Breast epithelium (tissue), 4 donors: ENCODE measurements around the gene CCDC85A. TPM values are rescaled to one million over a fixed set of nuclear protein-coding genes. Genes with fewer than 3 reads are reported as not detected.

ENCODE experiments used
- DNase-seq, 2 donors: peaks; one replicate each; pipeline ENCODE4 v3.0.0-alpha.2; 2019; ENCODE audit warnings: low spot score in 2 of 2
- H3K27ac ChIP-seq, 2 donors: fragments of 200-600 bp; sonication (generic) in 1 of 2; one replicate each; pipeline ENCODE4 v1.5.1; 2016 to 2019; ENCODE audit warnings: mild to moderate bottlenecking in 1 of 2
- H3K27me3 ChIP-seq, 2 donors: fragments of 200-600 bp; sonication (generic) in 1 of 2; one replicate each; pipeline versions ENCODE4 v1.5.1 to v1.6.0; 2017 to 2019; ENCODE audit warnings: control low read depth in 1 of 2, mild to moderate bottlenecking in 1 of 2
- H3K36me3 ChIP-seq: fragments of 200-600 bp; one replicate; pipeline ENCODE4 v1.5.1; 2019
- H3K4me1 ChIP-seq, 2 donors: fragments of 200-600 bp; sonication (generic); one replicate each; pipeline ENCODE4 v1.5.1; 2016 to 2019; ENCODE audit warnings: control low read depth in 1 of 2
- H3K4me3 ChIP-seq, 3 donors: fragments of 200-600 bp; sonication (generic); 1 replicate in 2 of 3; 2 replicates in 1 of 3; pipeline ENCODE4 v1.5.1; 2016 to 2019; ENCODE audit warnings: mild to moderate bottlenecking in 3 of 3, moderate library complexity in 2 of 3
- H3K9me3 ChIP-seq, 2 donors: fragments of 200-600 bp; sonication (generic) in 1 of 2; one replicate each; pipeline ENCODE4 v1.5.1; 2016 to 2019; ENCODE audit warnings: control low read depth in 1 of 2
- CTCF ChIP-seq, 3 donors: fragments of 450-650 bp; IDR thresholded peaks; one replicate each; pipeline ENCODE4 v1.5.1; 2016 to 2017; ENCODE audit warnings: antibody characterized with exemption in 3 of 3, mild to moderate bottlenecking in 3 of 3, moderate library complexity in 3 of 3
- POLR2A ChIP-seq: fragments of 450-650 bp; IDR thresholded peaks from one replicate; pipeline ENCODE4 v1.6.1; 2016; ENCODE audit warnings: antibody characterized with exemption, mild to moderate bottlenecking, moderate library complexity
- POLR2AphosphoS5 ChIP-seq, 3 donors: sonication (generic); formaldehyde crosslinking; IDR thresholded peaks; one replicate each; pipeline ENCODE4 v1.6.1; 2017; ENCODE audit warnings: antibody characterized with exemption in 3 of 3
- intact Hi-C: fragments of 100-400 bp; cut with DNase I; formaldehyde crosslinking; loops from one replicate; pipeline ENCODE4 v1.15.1; 2023; ENCODE audit warnings: low total_unique reads
- total RNA-seq, 3 donors: library from RNA; depleted of rRNA; stranded (reverse); fragments of >200 nt; gene quantifications; one replicate each; pipeline ENCODE4 v1.1.0, GENCODE V29; 2016

Gene CCDC85A
- total RNA-seq, 3 donors from 2014 or later, result 3.1 to 11.5 (median 7.5) TPM

- Histone ChIP-seq H3K4me3 (no peak overlapping the region), H3K27ac (no peak overlapping the region), H3K36me3 (no peaks in the 10 kb centered on the region), H3K9me3 (no peaks in the 10 kb centered on the region), H3K27me3 (no peaks in the 10 kb centered on the region), H3K4me1 (no peaks in the 10 kb centered on the region)
- intact Hi-C loops, result no loop called here
- TF ChIP-seq POLR2A, result no peak
- TF ChIP-seq CTCF (IDR thresholded peaks at IDR 0.05), result no peak
- no peak for DNase-seq
Observed at GRCh38 chr2:56222481-56222880, 38.7 kb downstream of the CCDC85A start.

- intact Hi-C loops, result no loop called here
- H3K9me3 ChIP-seq, result no peaks in the 10 kb centered on the region
- H3K4me1 ChIP-seq, result no peaks in the 10 kb centered on the region
- H3K4me3 ChIP-seq, result no peak overlapping the region
- TF ChIP-seq POLR2A (no peak), CTCF (IDR thresholded peaks at IDR 0.05) (no peak), POLR2AphosphoS5 (IDR thresholded peaks at IDR 0.05) (no peak)
- no peaks in the 10 kb centered on the region for H3K36me3 ChIP-seq
- no peaks in the 10 kb centered on the region for H3K27me3 ChIP-seq
- no peak overlapping the region for H3K27ac ChIP-seq
- no peak for DNase-seq
Observed at GRCh38 chr2:56224316-56224715, 40.5 kb downstream of the CCDC85A start.

DNA sequence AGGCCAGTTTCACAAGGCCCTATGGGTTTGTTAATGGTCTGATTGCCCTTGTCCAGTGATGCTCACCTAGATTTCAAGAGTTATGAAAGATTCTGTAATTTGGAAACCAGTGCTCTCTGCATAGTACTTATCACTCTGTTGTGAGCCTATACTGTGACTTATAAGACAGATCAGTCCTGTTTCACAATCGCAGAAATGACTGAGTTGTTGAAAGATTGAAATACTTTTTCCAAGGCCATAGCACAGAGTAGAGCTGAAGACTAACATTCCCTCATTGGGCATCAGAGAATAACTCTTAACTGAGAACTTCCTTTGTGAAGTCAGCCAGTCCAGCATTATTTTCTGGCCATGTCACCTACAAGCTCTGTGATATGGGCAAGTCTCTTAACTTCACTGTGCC, 44.0 kb downstream of the CCDC85A start:
- H3K4me3 ChIP-seq, result no peak overlapping the region
- no peak overlapping the region for H3K27ac ChIP-seq
- no peaks in the 10 kb centered on the region for H3K36me3 ChIP-seq
- intact Hi-C loops, result no loop called here
- DNase-seq, result no peak
- TF ChIP-seq POLR2AphosphoS5 (IDR thresholded peaks at IDR 0.05) (no peak), POLR2A (no peak), CTCF (IDR thresholded peaks at IDR 0.05) (no peak)
- H3K27me3 ChIP-seq, result no peaks in the 10 kb centered on the region
- no peaks in the 10 kb centered on the region for H3K4me1 ChIP-seq
- H3K9me3 ChIP-seq, result no peaks in the 10 kb centered on the region

GRCh38 chr2:56229397-56230060, 45.7 kb downstream of the CCDC85A start:
- Histone ChIP-seq H3K9me3 (no peaks in the 10 kb centered on the region), H3K4me1 (no peaks in the 10 kb centered on the region), H3K27ac (no peak overlapping the region), H3K27me3 (no peaks in the 10 kb centered on the region), H3K36me3 (no peaks in the 10 kb centered on the region), H3K4me3 (no peak overlapping the region)
- no peak for TF ChIP-seq POLR2AphosphoS5 (IDR thresholded peaks at IDR 0.05)
- no peak for TF ChIP-seq POLR2A
- TF ChIP-seq CTCF (IDR thresholded peaks at IDR 0.05), result no peak
- DNase-seq, result no peak
- intact Hi-C loops, result no loop called here

DNA sequence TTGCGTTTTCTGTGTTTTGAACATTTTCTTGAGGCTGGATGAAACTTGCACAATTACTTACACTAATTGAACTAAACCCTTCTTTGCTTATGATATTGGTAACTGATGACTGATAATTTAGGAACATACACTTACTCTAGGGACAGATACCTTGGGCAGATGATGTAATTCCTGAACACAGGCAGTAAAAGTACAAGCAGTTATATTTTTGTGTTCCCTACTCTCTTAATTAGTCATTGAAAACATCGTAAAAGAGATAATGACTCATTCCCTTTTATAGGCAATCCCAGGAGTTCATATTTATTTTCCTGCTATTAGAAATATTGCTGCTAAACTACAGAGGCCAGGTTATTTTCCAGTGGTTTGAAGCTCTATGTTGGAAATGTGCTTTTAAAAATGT, 46.4 kb downstream of the CCDC85A start:
- TF ChIP-seq POLR2A (no peak), POLR2AphosphoS5 (IDR thresholded peaks at IDR 0.05) (no peak), CTCF (IDR thresholded peaks at IDR 0.05) (no peak)
- Histone ChIP-seq H3K4me3 (no peak overlapping the region), H3K36me3 (no peaks in the 10 kb centered on the region), H3K27me3 (no peaks in the 10 kb centered on the region), H3K4me1 (no peaks in the 10 kb centered on the region), H3K9me3 (no peaks in the 10 kb centered on the region), H3K27ac (no peak overlapping the region)
- intact Hi-C loops, result no loop called here
- no peak for DNase-seq
